ENCODE data around the gene APLP1.

DNA sequence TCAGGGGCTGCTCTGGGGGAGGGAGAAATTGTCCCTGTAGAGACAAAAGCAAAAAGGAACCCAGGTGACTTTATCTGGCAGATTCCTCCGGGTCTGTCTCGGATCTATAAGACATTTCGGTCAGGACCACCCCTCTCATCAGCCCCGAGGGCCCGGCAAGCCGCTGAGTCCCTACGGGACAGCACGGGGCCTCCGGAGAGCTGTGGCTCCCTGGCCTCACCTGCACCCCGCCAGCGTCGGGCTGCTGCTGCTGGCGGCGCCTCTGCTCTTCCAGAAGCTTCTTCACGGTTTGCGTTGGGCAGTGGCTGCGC, 30.1 kb downstream of the APLP1 start:
- TF ChIP-seq, protein P1, sequence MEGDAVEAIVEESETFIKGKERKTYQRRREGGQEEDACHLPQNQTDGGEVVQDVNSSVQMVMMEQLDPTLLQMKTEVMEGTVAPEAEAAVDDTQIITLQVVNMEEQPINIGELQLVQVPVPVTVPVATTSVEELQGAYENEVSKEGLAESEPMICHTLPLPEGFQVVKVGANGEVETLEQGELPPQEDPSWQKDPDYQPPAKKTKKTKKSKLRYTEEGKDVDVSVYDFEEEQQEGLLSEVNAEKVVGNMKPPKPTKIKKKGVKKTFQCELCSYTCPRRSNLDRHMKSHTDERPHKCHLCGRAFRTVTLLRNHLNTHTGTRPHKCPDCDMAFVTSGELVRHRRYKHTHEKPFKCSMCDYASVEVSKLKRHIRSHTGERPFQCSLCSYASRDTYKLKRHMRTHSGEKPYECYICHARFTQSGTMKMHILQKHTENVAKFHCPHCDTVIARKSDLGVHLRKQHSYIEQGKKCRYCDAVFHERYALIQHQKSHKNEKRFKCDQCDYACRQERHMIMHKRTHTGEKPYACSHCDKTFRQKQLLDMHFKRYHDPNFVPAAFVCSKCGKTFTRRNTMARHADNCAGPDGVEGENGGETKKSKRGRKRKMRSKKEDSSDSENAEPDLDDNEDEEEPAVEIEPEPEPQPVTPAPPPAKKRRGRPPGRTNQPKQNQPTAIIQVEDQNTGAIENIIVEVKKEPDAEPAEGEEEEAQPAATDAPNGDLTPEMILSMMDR (IDR thresholded peaks at IDR 0.05), result no peak
- no peak for TF ChIP-seq POLR2A (IDR thresholded peaks at IDR 0.05)

All from right lobe of liver (tissue), 4 donors.